Neural cell (in vitro differentiated cells): Measurements from ENCODE around the gene SLC38A1. TPM values are rescaled to one million over a fixed set of nuclear protein-coding genes. Genes with fewer than 3 reads are reported as not detected.

Source experiments
- H2AFZ ChIP-seq: fragments of 200-600, 300-800 bp; sonication (generic), shearing (Covaris generic); 2 replicates; pipeline ENCODE4 v1.6.0; 2014; ENCODE audit warnings: low read depth, mild to moderate bottlenecking, antibody characterized with exemption, low read length, moderate library complexity
- H3F3A ChIP-seq: fragments of 200-600 bp; shearing (Covaris generic); 2 replicates; pipeline ENCODE4 v1.6.1; 2016; ENCODE audit warnings: mild to moderate bottlenecking, moderate library complexity, mixed read lengths, antibody characterized with exemption, low read length; ENCODE audit not compliant: insufficient read depth, poor library complexity, severe bottlenecking
- H3K27ac ChIP-seq: fragments of 200-600, 300-800 bp; sonication (generic), shearing (Covaris generic); 2 replicates; pipeline ENCODE4 v1.5.1; 2014; ENCODE audit warnings: mild to moderate bottlenecking, low read length, moderate library complexity
- H3K27me3 ChIP-seq: fragments of 300-800, 200-600 bp; sonication (generic), shearing (Covaris generic); 2 replicates; pipeline ENCODE4 v1.6.0; 2014; ENCODE audit warnings: mild to moderate bottlenecking, low read depth, low read length, moderate library complexity; ENCODE audit not compliant: insufficient read depth
- H3K36me3 ChIP-seq: fragments of 300-800, 200-600 bp; sonication (generic), shearing (Covaris generic); 2 replicates; pipeline ENCODE4 v1.5.1; 2014; ENCODE audit warnings: mild to moderate bottlenecking, antibody characterized with exemption, low read length, moderate library complexity; ENCODE audit not compliant: insufficient read depth
- H3K4me2 ChIP-seq: fragments of 300-800, 200-600 bp; sonication (generic), shearing (Covaris generic); 2 replicates; pipeline ENCODE4 v1.6.0; 2014; ENCODE audit warnings: mild to moderate bottlenecking, low read length
- H3K4me3 ChIP-seq: fragments of 300-800, 200-600 bp; sonication (generic), shearing (Covaris generic); 2 replicates; pipeline ENCODE4 v1.5.1; 2014; ENCODE audit warnings: mild to moderate bottlenecking, low read length, moderate library complexity
- H3K79me2 ChIP-seq: fragments of 200-600 bp; shearing (Covaris generic); replicated peaks from 2 replicates; pipeline ENCODE4 v1.6.0; 2014; ENCODE audit warnings: mild to moderate bottlenecking, low read length, moderate library complexity; ENCODE audit not compliant: insufficient read depth
- H3K9ac ChIP-seq: fragments of 300-800, 200-600 bp; sonication (generic), shearing (Covaris generic); 2 replicates; pipeline ENCODE4 v1.6.1; 2016; ENCODE audit warnings: mild to moderate bottlenecking, low read length, mixed read lengths
- H3K9me2 ChIP-seq: fragments of 200-600 bp; shearing (Covaris generic); 2 replicates; pipeline ENCODE4 v1.6.1; 2016; ENCODE audit warnings: mild to moderate bottlenecking, low read length, mixed read lengths; ENCODE audit not compliant: insufficient read depth
- H3K9me3 ChIP-seq: fragments of 200-600, 300-800 bp; sonication (generic), shearing (Covaris generic); 2 replicates; pipeline ENCODE4 v1.6.1; 2016; ENCODE audit warnings: mild to moderate bottlenecking, mixed run types, low read length, moderate library complexity, mixed read lengths
- H4K20me1 ChIP-seq: fragments of 200-600 bp; shearing (Covaris generic); 2 replicates; pipeline ENCODE4 v1.6.1; 2016; ENCODE audit warnings: mild to moderate bottlenecking, mixed run types; ENCODE audit not compliant: insufficient read depth
- EP300 ChIP-seq: fragments of 450-650 bp; conservative IDR thresholded peaks from 2 replicates; pipeline ENCODE4 v1.6.1; 2014; ENCODE audit warnings: antibody characterized with exemption, mild to moderate bottlenecking, moderate library complexity; ENCODE audit not compliant: poor library complexity, severe bottlenecking
- EZH2 ChIP-seq: fragments of 200-600, 300-800 bp; shearing (Covaris generic), sonication (generic); IDR thresholded peaks from 2 replicates; pipeline ENCODE4 v1.6.1; 2014; ENCODE audit warnings: antibody characterized with exemption, low read length, borderline replicate concordance, mild to moderate bottlenecking; ENCODE audit not compliant: insufficient read depth, poor library complexity, severe bottlenecking
- MXI1 ChIP-seq: fragments of 450-650 bp; conservative IDR thresholded peaks from 2 replicates; pipeline ENCODE4 v1.6.1; 2014; ENCODE audit warnings: antibody characterized with exemption, mild to moderate bottlenecking; ENCODE audit not compliant: poor library complexity, severe bottlenecking
- POLR2AphosphoS5 ChIP-seq: IDR thresholded peaks from 2 replicates; pipeline ENCODE4 v1.6.1; 2012
- RAD21 ChIP-seq: fragments of 450-650 bp; conservative IDR thresholded peaks from 2 replicates; pipeline ENCODE4 v1.6.1; 2014; ENCODE audit warnings: antibody characterized with exemption, mild to moderate bottlenecking, moderate library complexity
- SMC3 ChIP-seq: fragments of 450-650 bp; conservative IDR thresholded peaks from 2 replicates; pipeline ENCODE4 v1.6.1; 2014; ENCODE audit warnings: antibody characterized with exemption, mild to moderate bottlenecking, moderate library complexity; ENCODE audit not compliant: poor library complexity
- TAF1 ChIP-seq: IDR thresholded peaks from 2 replicates; pipeline ENCODE4 v1.6.1; 2012; ENCODE audit warnings: low read depth
- polyA plus RNA-seq: library from polyadenylated mRNA; depleted of rRNA; stranded (reverse); fragments of >200 nt; gene quantifications from 2 replicates; pipeline ENCODE4 v1.2.3, GENCODE V29; 2014
- TF ChIP-seq, protein P1 (sequence below): IDR thresholded peaks from 2 replicates; pipeline ENCODE4 v1.6.1; 2012; ENCODE audit warnings: borderline replicate concordance
- TF ChIP-seq, protein P2 (sequence below): fragments of 450-650 bp; IDR thresholded peaks from 2 replicates; pipeline ENCODE4 v1.5.1; 2014; ENCODE audit warnings: antibody characterized with exemption, mild to moderate bottlenecking, moderate library complexity; ENCODE audit not compliant: poor library complexity, severe bottlenecking

SLC38A1 gene
- polyA plus RNA-seq, 1 donor from 2014 or later: 124 TPM

DNA sequence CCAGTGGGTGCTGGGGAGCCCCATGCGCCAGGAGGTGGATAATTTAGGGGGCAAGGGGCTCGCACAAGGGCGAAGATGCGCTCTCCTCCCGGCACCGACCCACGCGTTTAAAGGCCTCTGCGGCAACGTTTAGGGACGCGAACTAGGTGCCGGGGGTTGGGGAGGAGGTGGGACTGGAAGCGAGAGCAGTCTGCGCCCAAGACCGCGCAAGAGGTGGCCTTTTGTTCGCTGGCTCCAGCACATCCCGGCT lies 1.3 kb downstream of the SLC38A1 start:
- no peaks in the 10 kb centered on the region for H3K9me2 ChIP-seq
- no peaks in the 10 kb centered on the region for H3K9me3 ChIP-seq
- peak overlapping the region; percentile 97 for H3K9ac ChIP-seq
- no peaks in the 10 kb centered on the region for H3F3A ChIP-seq
- H3K4me3 ChIP-seq: peak overlapping the region; percentile 84
- H4K20me1 ChIP-seq: peaks cover 8% of the 10 kb centered on the region
- H3K27me3 ChIP-seq: no peaks in the 10 kb centered on the region
- peak overlapping the region; percentile 94 for H3K27ac ChIP-seq
- H3K4me2 ChIP-seq: peak overlapping the region; percentile 96
- peak overlapping the region; percentile 22 for H2AFZ ChIP-seq
- H3K79me2 ChIP-seq: peaks cover 73% of the 10 kb centered on the region
- TF ChIP-seq TAF1: no peak
- TF ChIP-seq POLR2AphosphoS5: no peak
- TF ChIP-seq RAD21: no peak
- TF ChIP-seq EP300: no peak
- TF ChIP-seq MXI1: no peak
- TF ChIP-seq SMC3: no peak
- no peak for TF ChIP-seq EZH2
- TF ChIP-seq, protein P1, sequence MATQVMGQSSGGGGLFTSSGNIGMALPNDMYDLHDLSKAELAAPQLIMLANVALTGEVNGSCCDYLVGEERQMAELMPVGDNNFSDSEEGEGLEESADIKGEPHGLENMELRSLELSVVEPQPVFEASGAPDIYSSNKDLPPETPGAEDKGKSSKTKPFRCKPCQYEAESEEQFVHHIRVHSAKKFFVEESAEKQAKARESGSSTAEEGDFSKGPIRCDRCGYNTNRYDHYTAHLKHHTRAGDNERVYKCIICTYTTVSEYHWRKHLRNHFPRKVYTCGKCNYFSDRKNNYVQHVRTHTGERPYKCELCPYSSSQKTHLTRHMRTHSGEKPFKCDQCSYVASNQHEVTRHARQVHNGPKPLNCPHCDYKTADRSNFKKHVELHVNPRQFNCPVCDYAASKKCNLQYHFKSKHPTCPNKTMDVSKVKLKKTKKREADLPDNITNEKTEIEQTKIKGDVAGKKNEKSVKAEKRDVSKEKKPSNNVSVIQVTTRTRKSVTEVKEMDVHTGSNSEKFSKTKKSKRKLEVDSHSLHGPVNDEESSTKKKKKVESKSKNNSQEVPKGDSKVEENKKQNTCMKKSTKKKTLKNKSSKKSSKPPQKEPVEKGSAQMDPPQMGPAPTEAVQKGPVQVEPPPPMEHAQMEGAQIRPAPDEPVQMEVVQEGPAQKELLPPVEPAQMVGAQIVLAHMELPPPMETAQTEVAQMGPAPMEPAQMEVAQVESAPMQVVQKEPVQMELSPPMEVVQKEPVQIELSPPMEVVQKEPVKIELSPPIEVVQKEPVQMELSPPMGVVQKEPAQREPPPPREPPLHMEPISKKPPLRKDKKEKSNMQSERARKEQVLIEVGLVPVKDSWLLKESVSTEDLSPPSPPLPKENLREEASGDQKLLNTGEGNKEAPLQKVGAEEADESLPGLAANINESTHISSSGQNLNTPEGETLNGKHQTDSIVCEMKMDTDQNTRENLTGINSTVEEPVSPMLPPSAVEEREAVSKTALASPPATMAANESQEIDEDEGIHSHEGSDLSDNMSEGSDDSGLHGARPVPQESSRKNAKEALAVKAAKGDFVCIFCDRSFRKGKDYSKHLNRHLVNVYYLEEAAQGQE: no peak
- TF ChIP-seq, protein P2, sequence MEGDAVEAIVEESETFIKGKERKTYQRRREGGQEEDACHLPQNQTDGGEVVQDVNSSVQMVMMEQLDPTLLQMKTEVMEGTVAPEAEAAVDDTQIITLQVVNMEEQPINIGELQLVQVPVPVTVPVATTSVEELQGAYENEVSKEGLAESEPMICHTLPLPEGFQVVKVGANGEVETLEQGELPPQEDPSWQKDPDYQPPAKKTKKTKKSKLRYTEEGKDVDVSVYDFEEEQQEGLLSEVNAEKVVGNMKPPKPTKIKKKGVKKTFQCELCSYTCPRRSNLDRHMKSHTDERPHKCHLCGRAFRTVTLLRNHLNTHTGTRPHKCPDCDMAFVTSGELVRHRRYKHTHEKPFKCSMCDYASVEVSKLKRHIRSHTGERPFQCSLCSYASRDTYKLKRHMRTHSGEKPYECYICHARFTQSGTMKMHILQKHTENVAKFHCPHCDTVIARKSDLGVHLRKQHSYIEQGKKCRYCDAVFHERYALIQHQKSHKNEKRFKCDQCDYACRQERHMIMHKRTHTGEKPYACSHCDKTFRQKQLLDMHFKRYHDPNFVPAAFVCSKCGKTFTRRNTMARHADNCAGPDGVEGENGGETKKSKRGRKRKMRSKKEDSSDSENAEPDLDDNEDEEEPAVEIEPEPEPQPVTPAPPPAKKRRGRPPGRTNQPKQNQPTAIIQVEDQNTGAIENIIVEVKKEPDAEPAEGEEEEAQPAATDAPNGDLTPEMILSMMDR: no peak
- H3K36me3 ChIP-seq: no peaks in the 10 kb centered on the region

DNA sequence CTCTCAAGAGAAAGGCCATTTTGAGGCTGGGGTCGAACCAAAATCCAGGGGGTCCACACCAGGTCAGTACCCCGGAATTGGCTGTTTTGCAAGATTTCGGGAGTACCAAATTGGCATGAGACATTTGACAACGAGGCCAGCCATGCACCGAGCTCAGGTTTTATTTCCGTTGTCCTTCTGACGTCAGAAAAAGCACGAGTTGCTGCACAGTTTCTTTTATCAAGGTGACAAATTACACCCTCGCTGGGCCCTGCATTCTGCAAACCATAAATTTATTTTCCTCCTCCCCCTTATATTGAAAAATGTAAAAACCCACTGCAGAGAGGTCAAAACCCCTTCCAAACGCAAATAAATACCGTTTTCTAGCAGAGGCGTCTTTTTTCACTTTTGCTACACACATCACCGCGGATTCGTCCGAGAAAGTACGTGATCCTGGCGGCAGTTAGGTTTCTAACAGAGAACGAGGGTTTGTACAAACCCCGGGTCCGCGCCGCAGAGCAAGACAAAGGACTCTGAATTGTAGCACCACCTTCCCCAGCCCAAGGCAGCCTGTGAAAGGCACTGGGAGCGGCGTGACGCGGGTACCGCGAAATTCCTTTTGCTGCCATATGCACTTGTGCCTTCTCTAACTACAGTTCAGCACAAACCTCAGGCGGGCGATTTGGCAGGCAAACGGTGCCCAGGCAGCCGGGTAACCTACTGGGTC lies 1.8 kb downstream of the SLC38A1 start:
- no peaks in the 10 kb centered on the region for H3K27me3 ChIP-seq
- H3K36me3 ChIP-seq: no peaks in the 10 kb centered on the region
- TF ChIP-seq RAD21: no peak
- TF ChIP-seq, protein P2: no peak
- no peak for TF ChIP-seq SMC3
- TF ChIP-seq EZH2: no peak
- peak; percentile 78 for TF ChIP-seq MXI1
- peak; percentile 67 for TF ChIP-seq POLR2AphosphoS5
- TF ChIP-seq, protein P1: no peak
- peak; percentile 92 for TF ChIP-seq TAF1
- TF ChIP-seq EP300: no peak
- H2AFZ ChIP-seq: peak overlapping the region; percentile 22
- no peaks in the 10 kb centered on the region for H3F3A ChIP-seq
- peak overlapping the region; percentile 94 for H3K27ac ChIP-seq
- H3K9me2 ChIP-seq: no peaks in the 10 kb centered on the region
- peak overlapping the region; percentile 84 for H3K4me3 ChIP-seq
- peak overlapping the region; percentile 97 for H3K9ac ChIP-seq
- no peaks in the 10 kb centered on the region for H3K9me3 ChIP-seq
- H3K4me2 ChIP-seq: peak overlapping the region; percentile 96
- peaks cover 78% of the 10 kb centered on the region for H3K79me2 ChIP-seq
- H4K20me1 ChIP-seq: peaks cover 8% of the 10 kb centered on the region
